ENCODE results near the gene C16orf74.

Gene C16orf74

GRCh38 chr16:85750827-85751697 lies at the start of gene C16orf74:
Gene C16orf74, minus strand, starts transcription at chr16:85751096. Its CDS starts 15,879 bp downstream, at chr16:85735217.
- no peak for FAIRE-seq

GRCh38 chr16:85800321-85800669 lies 49.4 kb upstream of the C16orf74 start:
- no peak for FAIRE-seq

GRCh38 chr16:85799497-85800320 lies 48.8 kb upstream of the C16orf74 start, which contains the start of the genes COX4I1 and EMC8:
Gene COX4I1, plus strand, starts transcription at chr16:85799695. Its CDS starts 1,511 bp downstream, at chr16:85801206.
Gene EMC8, minus strand, starts transcription at chr16:85799544. Its CDS starts 249 bp downstream, at chr16:85799295.
- no peak for FAIRE-seq

- FAIRE-seq = no peak
Observed at GRCh38 chr16:85798901-85799496, 48.1 kb upstream of the C16orf74 start.

GRCh38 chr16:85798283-85798776 lies 47.4 kb upstream of the C16orf74 start:
- FAIRE-seq = no peak

GRCh38 chr16:85796599-85796998 lies 45.7 kb upstream of the C16orf74 start:
- no peak for FAIRE-seq

- no peak for FAIRE-seq
Observed at GRCh38 chr16:85796152-85796551, 45.3 kb upstream of the C16orf74 start.

- no peak for FAIRE-seq
Observed at GRCh38 chr16:85794696-85795095, 43.8 kb upstream of the C16orf74 start.

- FAIRE-seq = no peak
Observed at GRCh38 chr16:85793662-85794298, 42.9 kb upstream of the C16orf74 start.

- FAIRE-seq = no peak
Observed at GRCh38 chr16:85789773-85790172, 38.9 kb upstream of the C16orf74 start.

GRCh38 chr16:85788819-85789218 lies 37.9 kb upstream of the C16orf74 start:
- no peak for FAIRE-seq

GRCh38 chr16:85785927-85786326 lies 35.0 kb upstream of the C16orf74 start:
- FAIRE-seq = no peak

GRCh38 chr16:85784813-85785212 lies 33.9 kb upstream of the C16orf74 start:
- FAIRE-seq = no peak

GRCh38 chr16:85783441-85783840 lies 32.5 kb upstream of the C16orf74 start:
- no peak for FAIRE-seq

- no peak for FAIRE-seq
Observed at GRCh38 chr16:85782451-85782850, 31.6 kb upstream of the C16orf74 start.

GRCh38 chr16:85781695-85782370 lies 30.9 kb upstream of the C16orf74 start:
- no peak for FAIRE-seq

- FAIRE-seq = no peak
Observed at GRCh38 chr16:85781156-85781555, 30.3 kb upstream of the C16orf74 start.

GRCh38 chr16:85780281-85780680 lies 29.4 kb upstream of the C16orf74 start:
- no peak for FAIRE-seq

- no peak for FAIRE-seq
Observed at GRCh38 chr16:85778873-85779272, 28.0 kb upstream of the C16orf74 start.

- FAIRE-seq = no peak
Observed at GRCh38 chr16:85777583-85778310, 26.9 kb upstream of the C16orf74 start.

GRCh38 chr16:85774811-85775210 lies 23.9 kb upstream of the C16orf74 start:
- no peak for FAIRE-seq

All from TTC549 (cell line).